Keratinocyte (primary cell): ENCODE results near the gene AGER. TPM values are rescaled to one million over a fixed set of nuclear protein-coding genes. Genes with fewer than 3 reads are reported as not detected.

ENCODE experiments used
- DNase-seq: peaks from one replicate; pipeline ENCODE4 v3.0.0-alpha.2; 2011; ENCODE audit warnings: low read depth, missing footprints, low spot score
- FAIRE-seq: peaks from 2 replicates; lab custom pipeline; 2011; peaks lifted over from hg19 to GRCh38; lab: Jason Lieb, UNC
- H2AFZ ChIP-seq: 2 replicates; pipeline ENCODE4 v1.6.0; 2012; ENCODE audit warnings: low read length, control low read depth, inconsistent platforms; ENCODE audit not compliant: control insufficient read depth
- H3K27ac ChIP-seq: 2 replicates; pipeline ENCODE4 v1.5.1; 2011; ENCODE audit warnings: low read length; ENCODE audit not compliant: control insufficient read depth, insufficient read depth
- H3K27me3 ChIP-seq: 3 replicates; pipeline ENCODE4 v1.6.0; 2011; ENCODE audit warnings: low read length; ENCODE audit not compliant: control insufficient read depth, insufficient read depth; ENCODE audit errors: extremely low read depth
- H3K36me3 ChIP-seq, 2 experiments: 2 replicates in 1 of 2; 3 replicates in 1 of 2; pipeline ENCODE4 v1.5.1; 2011; ENCODE audit warnings: low read length in 2 of 2, mild to moderate bottlenecking in 1 of 2; ENCODE audit not compliant: control insufficient read depth in 2 of 2, insufficient read depth in 2 of 2; ENCODE audit errors: extremely low read depth in 1 of 2
- H3K4me1 ChIP-seq: 3 replicates; pipeline ENCODE4 v1.5.1; 2011; ENCODE audit warnings: low read length; ENCODE audit not compliant: control insufficient read depth, insufficient read depth; ENCODE audit errors: extremely low read depth
- H3K4me2 ChIP-seq: 3 replicates; pipeline ENCODE4 v1.6.0; 2011; ENCODE audit warnings: low read depth, low read length; ENCODE audit not compliant: control insufficient read depth, insufficient read depth; ENCODE audit errors: extremely low read depth
- H3K4me3 ChIP-seq, 3 experiments: fragments of 200-600 bp in 1 of 3; sonication (generic) in 1 of 3; 2 replicates in 2 of 3; 3 replicates in 1 of 3; pipeline ENCODE4 v1.5.1; 2011 to 2016; ENCODE audit warnings: low read length in 3 of 3, mild to moderate bottlenecking in 3 of 3, control low read depth in 2 of 3, inconsistent platforms in 1 of 3, low read depth in 1 of 3, mixed read lengths in 1 of 3, mixed run types in 1 of 3, moderate library complexity in 1 of 3; ENCODE audit not compliant: control insufficient read depth in 2 of 3, insufficient read depth in 2 of 3; ENCODE audit errors: extremely low read depth in 1 of 3
- H3K79me2 ChIP-seq: 2 replicates; pipeline ENCODE4 v1.6.0; 2012; ENCODE audit warnings: low read length; ENCODE audit not compliant: control insufficient read depth, insufficient read depth
- H3K9ac ChIP-seq: 3 replicates; pipeline ENCODE4 v1.6.0; 2011; ENCODE audit warnings: low read length; ENCODE audit not compliant: control insufficient read depth, insufficient read depth; ENCODE audit errors: extremely low read depth
- H3K9me1 ChIP-seq: 3 replicates; pipeline ENCODE4 v1.6.0; 2011; ENCODE audit warnings: low read length; ENCODE audit not compliant: control insufficient read depth, insufficient read depth; ENCODE audit errors: extremely low read depth
- H3K9me3 ChIP-seq: 2 replicates; pipeline ENCODE4 v1.5.1; 2012; ENCODE audit warnings: low read depth, low read length; ENCODE audit not compliant: control insufficient read depth
- H4K20me1 ChIP-seq: 3 replicates; pipeline ENCODE4 v1.6.0; 2011; ENCODE audit warnings: low read length; ENCODE audit not compliant: control insufficient read depth, insufficient read depth; ENCODE audit errors: extremely low read depth
- CTCF ChIP-seq, 3 experiments: IDR thresholded peaks in 1 of 3; conservative IDR thresholded peaks in 1 of 3; optimal IDR thresholded peaks in 1 of 3; 2 replicates in 2 of 3; 3 replicates in 1 of 3; pipeline versions ENCODE3 to v1.5.1; 2011; ENCODE audit warnings: low read length in 3 of 3, mild to moderate bottlenecking in 3 of 3, moderate library complexity in 2 of 3, control low read depth in 1 of 3, inconsistent platforms in 1 of 3; ENCODE audit not compliant: insufficient read depth in 2 of 3; ENCODE audit errors: extremely low read depth in 1 of 3
- EZH2 ChIP-seq: IDR thresholded peaks from one replicate; pipeline ENCODE4 v1.6.1; 2012; ENCODE audit warnings: inconsistent platforms, mild to moderate bottlenecking, low read length, moderate library complexity
- dilution Hi-C: fragments of 300-500 bp; cut with MboI; formaldehyde crosslinking; loops from one replicate; pipeline ENCODE4 v1.7.0; 2020; ENCODE audit warnings: low sequenced_read_pairs; ENCODE audit not compliant: extremely low pct_ligation_motif_present
- polyA plus RNA-seq, 5 experiments: library from polyadenylated mRNA; depleted of rRNA in 3 of 5; stranded (reverse) in 3 of 5; stranded (forward) in 1 of 5; unstranded in 1 of 5; fragments of >200 nt; gene quantifications; 1 replicate in 1 of 5; 2 replicates in 3 of 5; 3 replicates in 1 of 5; pipeline versions ENCODE4 v1.2.1 to v1.2.3, GENCODE V29; 2011 to 2012; ENCODE audit warnings: missing spikeins in 2 of 5, low read depth in 1 of 5, low replicate concordance in 1 of 5

Gene AGER
- polyA plus RNA-seq, 1 donor (not counting 4 experiments of a cell fraction or from before 2014, with no cell fraction given): 2.4 TPM

- Histone ChIP-seq H3K79me2 (peaks cover 2% of the 10 kb centered on the region), H3K4me3 (peak within 1 kb of the TSS in 2 of 3 experiments; percentile 96 to 99), H3K9me1 (no peaks in the 10 kb centered on the region), H3K27me3 (peaks cover 4% of the 10 kb centered on the region), H3K36me3 (peaks cover 0 to 4% of the 10 kb centered on the region in 2 experiments), H3K9me3 (no peaks in the 10 kb centered on the region), H3K9ac (peak within 1 kb of the TSS; percentile 92), H4K20me1 (no peaks in the 10 kb centered on the region), H2AFZ (peak within 1 kb of the TSS; percentile 35), H3K4me1 (peaks cover 20% of the 10 kb centered on the region), H3K27ac (peak within 1 kb of the TSS; percentile 81), H3K4me2 (peak within 1 kb of the TSS; percentile 99)
- TF ChIP-seq CTCF (optimal IDR thresholded peaks at IDR 0.05 in 1 of 3, IDR thresholded peaks at IDR 0.05 in 1 of 3, conservative IDR thresholded peaks at IDR 0.05 in 1 of 3; ENCODE audit: extremely low read depth in 1 of 3, insufficient read depth in 2 of 3, low read length in 3 of 3) (no peak), EZH2 (no peak)
- dilution Hi-C loops: no loop called here
- FAIRE-seq (no peak), DNase-seq (no peak)
Observed at GRCh38 chr6:32151863-32152768, 31.9 kb downstream of the AGER start, which contains the start of gene PRRT1. Gene PRRT1, minus strand, starts transcription at chr6:32151939. Its CDS starts 112 bp downstream, at chr6:32151827.

- no peak overlapping the region for H2AFZ ChIP-seq
- H3K27ac ChIP-seq: no peak overlapping the region
- no peak overlapping the region for H3K4me2 ChIP-seq
- H3K4me1 ChIP-seq: peaks cover 20% of the 10 kb centered on the region
- dilution Hi-C loops: no loop called here
- H3K36me3 ChIP-seq: peaks cover 0 to 4% of the 10 kb centered on the region in 2 experiments
- peaks cover 2% of the 10 kb centered on the region for H3K79me2 ChIP-seq
- no peaks in the 10 kb centered on the region for H3K9me3 ChIP-seq
- no peaks in the 10 kb centered on the region for H3K9me1 ChIP-seq
- FAIRE-seq (no peak), DNase-seq (no peak)
- no peak for TF ChIP-seq CTCF (optimal IDR thresholded peaks at IDR 0.05 in 1 of 3, IDR thresholded peaks at IDR 0.05 in 1 of 3, conservative IDR thresholded peaks at IDR 0.05 in 1 of 3; ENCODE audit: extremely low read depth in 1 of 3, insufficient read depth in 2 of 3, low read length in 3 of 3)
- no peak for TF ChIP-seq EZH2
- peaks cover 4% of the 10 kb centered on the region for H3K27me3 ChIP-seq
- no peak overlapping the region for H3K9ac ChIP-seq
- no peaks in the 10 kb centered on the region for H4K20me1 ChIP-seq
- no peak overlapping the region for H3K4me3 ChIP-seq
Observed at GRCh38 chr6:32151181-32151862, 32.7 kb downstream of the AGER start.
